Fibroblast of villous mesenchyme (primary cell): Measurements from ENCODE around the gene TARS2. TPM values are rescaled to one million over a fixed set of nuclear protein-coding genes. Genes with fewer than 3 reads are reported as not detected.

Experiments used
- DNase-seq: peaks from one replicate; pipeline ENCODE4 v3.0.0-alpha.2; 2010; ENCODE audit warnings: low read depth
- H3K4me3 ChIP-seq: 2 replicates; pipeline ENCODE4 v1.5.1; 2011; ENCODE audit warnings: low read depth, mild to moderate bottlenecking, low read length
- total RNA-seq: library from RNA; depleted of rRNA; stranded (reverse); fragments of >200 nt; gene quantifications from 2 replicates; pipeline ENCODE4 v1.2.3, GENCODE V29; 2012
- TF ChIP-seq, protein P1 (sequence below): IDR thresholded peaks from 2 replicates; pipeline ENCODE4 v1.5.1; 2012; ENCODE audit warnings: low read depth, mild to moderate bottlenecking, low read length; ENCODE audit not compliant: insufficient read depth

TARS2 gene
- total RNA-seq, 1 donor: 17.3 TPM

DNA sequence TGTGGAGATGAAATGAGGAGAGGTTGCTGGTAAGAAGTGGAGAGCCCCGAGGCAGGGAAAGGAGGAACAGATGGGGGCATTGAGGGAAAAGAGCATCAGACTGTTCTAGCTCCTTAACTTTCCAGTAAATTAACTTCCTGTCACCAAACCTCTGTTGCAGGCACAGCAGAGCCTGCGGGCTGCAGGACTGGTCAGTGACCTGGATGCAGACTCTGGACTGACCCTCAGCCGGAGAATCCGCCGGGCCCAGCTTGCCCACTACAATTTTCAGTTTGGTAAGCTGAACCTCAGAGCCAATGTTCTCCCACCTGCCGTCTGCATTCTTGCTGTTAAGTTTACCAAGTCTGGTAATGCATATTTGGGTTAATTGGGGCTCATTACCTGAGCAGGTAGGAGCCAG, 18.2 kb downstream of the TARS2 start:
- no peak overlapping the region for H3K4me3 ChIP-seq
- TF ChIP-seq, protein P1, sequence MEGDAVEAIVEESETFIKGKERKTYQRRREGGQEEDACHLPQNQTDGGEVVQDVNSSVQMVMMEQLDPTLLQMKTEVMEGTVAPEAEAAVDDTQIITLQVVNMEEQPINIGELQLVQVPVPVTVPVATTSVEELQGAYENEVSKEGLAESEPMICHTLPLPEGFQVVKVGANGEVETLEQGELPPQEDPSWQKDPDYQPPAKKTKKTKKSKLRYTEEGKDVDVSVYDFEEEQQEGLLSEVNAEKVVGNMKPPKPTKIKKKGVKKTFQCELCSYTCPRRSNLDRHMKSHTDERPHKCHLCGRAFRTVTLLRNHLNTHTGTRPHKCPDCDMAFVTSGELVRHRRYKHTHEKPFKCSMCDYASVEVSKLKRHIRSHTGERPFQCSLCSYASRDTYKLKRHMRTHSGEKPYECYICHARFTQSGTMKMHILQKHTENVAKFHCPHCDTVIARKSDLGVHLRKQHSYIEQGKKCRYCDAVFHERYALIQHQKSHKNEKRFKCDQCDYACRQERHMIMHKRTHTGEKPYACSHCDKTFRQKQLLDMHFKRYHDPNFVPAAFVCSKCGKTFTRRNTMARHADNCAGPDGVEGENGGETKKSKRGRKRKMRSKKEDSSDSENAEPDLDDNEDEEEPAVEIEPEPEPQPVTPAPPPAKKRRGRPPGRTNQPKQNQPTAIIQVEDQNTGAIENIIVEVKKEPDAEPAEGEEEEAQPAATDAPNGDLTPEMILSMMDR: no peak
- DNase-seq: no peak

DNA sequence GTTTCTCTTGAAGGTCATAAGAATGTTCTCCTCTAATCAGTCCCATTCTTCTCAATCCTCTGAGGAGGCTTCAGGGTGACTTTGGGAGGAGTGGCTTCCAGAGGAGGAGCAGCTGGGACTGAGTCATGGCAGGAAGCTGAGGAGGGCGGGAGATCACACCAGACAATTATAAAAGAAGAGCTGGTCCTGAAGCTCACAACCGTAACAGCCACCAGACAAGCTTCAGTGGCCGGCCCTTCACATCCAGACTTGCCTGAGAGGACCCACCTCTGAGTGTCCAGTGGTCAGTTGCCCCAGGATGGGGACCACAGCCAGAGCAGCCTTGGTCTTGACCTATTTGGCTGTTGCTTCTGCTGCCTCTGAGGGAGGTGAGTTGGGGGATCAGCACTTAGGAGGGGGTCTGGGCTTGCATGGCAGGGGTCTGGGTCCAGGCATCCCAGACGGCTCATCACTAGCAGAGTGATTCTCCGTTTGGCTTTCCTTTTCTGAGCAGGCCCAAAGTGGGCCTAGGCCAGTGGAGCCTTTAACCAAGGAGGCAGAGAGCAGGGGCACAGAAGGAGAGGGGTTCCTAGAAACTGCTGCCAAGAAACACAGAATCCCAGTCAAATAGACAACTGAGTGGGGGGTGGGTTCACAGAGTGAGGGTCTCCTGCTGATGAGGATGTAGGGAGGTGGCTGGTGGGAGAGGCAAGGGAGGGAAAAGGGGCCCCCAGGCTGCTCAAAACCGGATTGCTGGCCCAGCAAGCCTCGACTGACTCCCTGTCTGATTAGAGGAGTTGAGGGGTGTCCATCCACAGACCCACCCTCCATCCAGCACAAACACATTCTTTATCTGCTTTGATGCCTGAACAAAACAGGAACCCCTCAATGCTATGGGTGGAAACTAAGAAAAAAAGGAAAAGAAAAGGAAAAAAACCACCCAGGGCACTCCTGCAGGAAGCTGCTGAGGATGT, 21.0 kb downstream of the TARS2 start, which contains the start of gene ECM1:
Gene ECM1, plus strand, starts transcription at position 198 of the 953 bp plus-strand sequence. Its CDS starts 101 bp downstream, at position 299.
- DNase-seq: peak; percentile 83
- TF ChIP-seq, protein P1: no peak

DNA sequence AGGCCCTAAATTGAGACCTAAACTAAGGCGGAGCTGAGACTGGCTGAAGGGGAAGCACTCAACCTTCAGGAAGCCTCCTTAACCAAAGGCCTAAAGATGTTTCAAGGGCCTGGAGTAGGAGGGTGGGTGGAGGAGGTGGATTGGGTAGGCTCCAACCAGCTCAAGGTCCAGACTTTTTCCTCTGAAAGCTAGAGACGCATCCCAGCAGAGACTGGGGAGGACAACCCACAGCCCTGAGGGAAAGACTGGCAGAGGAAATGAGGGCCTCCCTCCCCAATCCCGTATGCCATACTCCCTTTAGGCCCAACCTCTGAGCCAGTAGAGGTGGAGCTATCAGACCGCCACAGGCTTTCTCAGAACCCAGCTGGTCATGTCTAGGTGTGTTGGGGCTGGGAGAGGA, 21.8 kb downstream of the TARS2 start:
- TF ChIP-seq, protein P1: no peak
- H3K4me3 ChIP-seq: peak overlapping the region; percentile 50
- DNase-seq: no peak

More for the DNA sequence above, 21.0 kb downstream of the TARS2 start, which contains the start of gene ECM1:
- H3K4me3 ChIP-seq: peak within 1 kb of the TSS; percentile 50

DNA sequence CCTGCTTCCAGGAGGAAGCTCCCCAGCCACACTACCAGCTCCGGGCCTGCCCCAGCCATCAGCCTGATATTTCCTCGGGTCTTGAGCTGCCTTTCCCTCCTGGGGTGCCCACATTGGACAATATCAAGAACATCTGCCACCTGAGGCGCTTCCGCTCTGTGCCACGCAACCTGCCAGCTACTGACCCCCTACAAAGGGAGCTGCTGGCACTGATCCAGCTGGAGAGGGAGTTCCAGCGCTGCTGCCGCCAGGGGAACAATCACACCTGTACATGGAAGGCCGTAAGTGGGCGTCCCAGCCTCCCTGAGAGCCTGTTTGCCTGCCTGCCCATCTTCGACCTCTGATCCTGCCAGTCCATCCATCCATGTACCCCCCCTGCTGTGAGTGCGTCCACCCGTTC, 24.3 kb downstream of the TARS2 start:
- H3K4me3 ChIP-seq: no peak overlapping the region
- no peak for DNase-seq
- TF ChIP-seq, protein P1: no peak

DNA sequence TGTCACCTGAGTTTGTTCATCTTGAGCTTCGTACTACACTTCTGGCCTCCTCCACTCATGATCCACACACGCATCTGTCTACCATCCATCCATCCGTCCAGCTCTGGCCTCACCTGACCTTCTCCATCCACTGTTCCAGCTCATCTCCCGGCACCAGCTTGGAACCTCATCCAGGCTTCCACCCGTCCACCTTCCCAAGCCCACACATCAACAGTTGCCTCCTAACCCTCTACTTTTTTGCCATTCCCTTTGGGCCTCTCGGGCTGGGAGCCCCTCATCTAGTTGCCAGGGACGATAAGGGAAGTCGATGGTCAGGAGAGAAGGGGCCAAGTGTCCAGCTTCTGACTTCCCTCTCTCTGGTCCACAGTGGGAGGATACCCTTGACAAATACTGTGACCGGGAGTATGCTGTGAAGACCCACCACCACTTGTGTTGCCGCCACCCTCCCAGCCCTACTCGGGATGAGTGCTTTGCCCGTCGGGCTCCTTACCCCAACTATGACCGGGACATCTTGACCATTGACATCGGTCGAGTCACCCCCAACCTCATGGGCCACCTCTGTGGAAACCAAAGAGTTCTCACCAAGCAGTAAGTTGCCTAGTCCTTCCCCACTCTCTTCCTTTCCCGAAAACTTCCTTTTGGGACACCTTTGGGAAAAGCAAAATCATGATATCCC, 24.9 kb downstream of the TARS2 start:
- H3K4me3 ChIP-seq: no peak overlapping the region
- no peak for DNase-seq
- TF ChIP-seq, protein P1: no peak

DNA sequence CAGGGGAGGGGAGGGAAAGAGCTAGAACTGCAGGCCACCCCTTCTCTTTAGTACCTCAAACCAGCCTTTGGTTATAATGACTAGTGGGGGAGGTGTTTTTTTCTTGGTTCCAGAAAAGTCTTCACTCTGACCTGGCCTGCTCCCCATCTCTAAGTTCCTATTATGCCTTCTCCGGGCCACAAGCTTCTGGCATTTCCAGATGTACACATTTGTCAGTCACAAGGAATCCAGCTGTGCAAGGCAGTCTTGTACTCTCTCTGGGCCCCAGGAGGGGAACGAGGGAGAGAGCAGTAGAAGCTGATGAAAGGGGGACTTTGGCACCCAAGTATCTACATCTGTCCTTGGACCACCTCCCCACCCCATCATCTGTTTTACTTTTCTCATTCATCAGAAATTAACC, 25.6 kb downstream of the TARS2 start:
- TF ChIP-seq, protein P1: no peak
- DNase-seq: peak; percentile 63
- no peak overlapping the region for H3K4me3 ChIP-seq
